A673 (cell line): ENCODE results near the gene TOPORS. TPM values are rescaled to one million over a fixed set of nuclear protein-coding genes. Genes with fewer than 3 reads are reported as not detected.
"Not testable (repeated sequence)": the region's sequence is repeated elsewhere in the genome, so short reads cannot be mapped to it uniquely, and the experiment has no call there.

Experiments used
- Bru-seq: library from RNA; stranded (reverse); fragments of 400-500 nt; gene quantifications from one replicate; lab custom pipeline; 2021; lab: Mats Ljungman, UMichigan
- BruChase-seq, 2 experiments: library from RNA; stranded (reverse); fragments of 400-500 nt; gene quantifications; one replicate each; lab custom pipeline; 2021; lab: Mats Ljungman, UMichigan
- BruUV-seq: library from RNA; stranded (reverse); fragments of 400-500 nt; replicated peaks from 2 replicates; lab custom pipeline; 2021; lab: Mats Ljungman, UMichigan
- CTCF ChIA-PET: fragments of 300-600 bp; sonication (Branson Sonifier 250); formaldehyde crosslinking; loops from one replicate; lab custom pipeline; 2022; ENCODE audit warnings: antibody characterized with exemption; lab: Charles Lee
- POLR2A ChIA-PET: fragments of 300-600 bp; sonication (Branson Sonifier 250); formaldehyde crosslinking; loops from one replicate; lab custom pipeline; 2022; ENCODE audit warnings: antibody characterized with exemption; ENCODE audit not compliant: low non-redundant PET; lab: Charles Lee
- DNase-seq: peaks from one replicate; pipeline ENCODE4 v3.0.0-alpha.2; 2015; ENCODE audit warnings: low spot score
- H3K27ac ChIP-seq: fragments of 200-600 bp; sonication (generic); 2 replicates; pipeline ENCODE4 v1.5.1; 2016; ENCODE audit warnings: mixed run types, low read depth, mild to moderate bottlenecking, mixed read lengths, antibody characterized with exemption, low read length; ENCODE audit not compliant: poor library complexity, severe bottlenecking
- H3K27me3 ChIP-seq: fragments of 200-600 bp; sonication (generic); replicated peaks from 2 replicates; pipeline ENCODE4 v1.6.1; 2017; ENCODE audit warnings: mixed run types, low read depth, mild to moderate bottlenecking, mixed read lengths, antibody characterized with exemption, low read length; ENCODE audit not compliant: insufficient read depth, poor library complexity
- H3K36me3 ChIP-seq: fragments of 200-600 bp; sonication (generic); 2 replicates; pipeline ENCODE4 v1.6.1; 2016; ENCODE audit warnings: mixed run types, mild to moderate bottlenecking, mixed read lengths, antibody characterized with exemption, low read length; ENCODE audit not compliant: insufficient read depth, poor library complexity, severe bottlenecking
- H3K4me1 ChIP-seq: fragments of 200-600 bp; sonication (generic); 2 replicates; pipeline ENCODE4 v1.6.1; 2017; ENCODE audit warnings: mixed run types, mild to moderate bottlenecking, mixed read lengths, antibody characterized with exemption, low read length; ENCODE audit not compliant: insufficient read depth, poor library complexity, severe bottlenecking
- H3K4me3 ChIP-seq: fragments of 200-600 bp; sonication (generic); 2 replicates; pipeline ENCODE4 v1.5.1; 2016; ENCODE audit warnings: low read depth, mixed run types, mild to moderate bottlenecking, mixed read lengths, low read length; ENCODE audit not compliant: poor library complexity, severe bottlenecking
- H3K9me3 ChIP-seq: fragments of 200-600 bp; sonication (generic); 2 replicates; pipeline ENCODE4 v1.6.1; 2016; ENCODE audit warnings: mixed run types, low read depth, mild to moderate bottlenecking, mixed read lengths, antibody characterized with exemption, low read length; ENCODE audit not compliant: poor library complexity, severe bottlenecking
- CTCF ChIP-seq: fragments of 300-800, 200-600 bp; sonication (generic); conservative IDR thresholded peaks from 2 replicates; pipeline ENCODE4 v1.5.1; 2017; ENCODE audit warnings: low read depth, mild to moderate bottlenecking, antibody characterized with exemption, low read length, moderate library complexity, mixed read lengths
- EZH2 ChIP-seq: fragments of 200-600 bp; sonication (generic); IDR thresholded peaks from 2 replicates; pipeline ENCODE4 v1.6.1; 2017; ENCODE audit warnings: borderline replicate concordance, low read depth, mild to moderate bottlenecking, mixed read lengths, antibody characterized with exemption, low read length; ENCODE audit not compliant: poor library complexity, severe bottlenecking
- intact Hi-C: fragments of 100-400 bp; cut with micrococcal nuclease; formaldehyde crosslinking; loops from one replicate; pipeline ENCODE4 v1.10.0; 2022; ENCODE audit not compliant: unreplicated experiment
- long read RNA-seq: library from polyadenylated mRNA; stranded (forward); transcript quantifications from one replicate; pipeline ENCODE4 v2.0.0, GENCODE V29; 2022
- total RNA-seq: library from RNA; stranded (reverse); gene quantifications from 2 replicates; pipeline ENCODE4 v1.2.3, GENCODE V29; 2021

TOPORS gene
- total RNA-seq (25.3 and 26.8 TPM in 2 replicates), Bru-seq, nascent RNA (percentile 95 among the genes with signal in this experiment), BruChase-seq, experiment 1, labeled RNA remaining after a 2-hour chase (percentile 98 among the genes with signal in this experiment), BruChase-seq, experiment 2, labeled RNA remaining after a 6-hour chase (percentile 80 among the genes with signal in this experiment)
- long read RNA-seq, full-length matches to known transcripts, result 60 of 84 reads
- long read RNA-seq, partial matches to known transcripts, result 21 of 84 reads
- long read RNA-seq, other reads (novel, unspliced or antisense), result 3 of 84 reads

GRCh38 chr9:32552172-32552872 lies at the start of gene TOPORS, which contains the start of gene SMIM27:
TOPORS (minus strand) TSS chr9:32552586; CDS start chr9:32552436, 150 bp downstream.
SMIM27 (plus strand) TSS chr9:32552327; CDS start chr9:32552435, 108 bp downstream.
- ChIA-PET CTCF (interaction anchor here (1.5 kb wide), 1 partner anchor 173 kb away, joined by 3 read pairs; no protein-coding TSS in a partner anchor), POLR2A (no interaction called here)
- no peaks in the 10 kb centered on the region for H3K9me3 ChIP-seq
- H3K27ac ChIP-seq, result peak within 1 kb of the TSS; percentile 98
- DNase-seq, result peak; percentile 95
- H3K4me3 ChIP-seq, result peak within 1 kb of the TSS; percentile 91
- TSS peak; percentile 83 for BruUV-seq
- intact Hi-C loops, result no loop called here
- TF ChIP-seq CTCF, result no peak
- TF ChIP-seq EZH2, result no peak
- no peaks in the 10 kb centered on the region for H3K27me3 ChIP-seq
- H3K36me3 ChIP-seq, result no peaks in the 10 kb centered on the region
- H3K4me1 ChIP-seq, result peaks cover 12% of the 10 kb centered on the region

- POLR2A ChIA-PET, H3K9me3 ChIP-seq, H3K4me3 ChIP-seq, BruUV-seq, CTCF ChIA-PET, intact Hi-C loops, DNase-seq, H3K27ac ChIP-seq, H3K27me3 ChIP-seq, H3K36me3 ChIP-seq, H3K4me1 ChIP-seq: not testable (repeated sequence)
Observed at GRCh38 chr9:32599021-32599420, 46.6 kb upstream of the TOPORS start.

- intact Hi-C loops, result no loop called here
- ChIA-PET CTCF (no interaction called here), POLR2A (no interaction called here)
- Histone ChIP-seq H3K27me3 (peaks cover 7% of the 10 kb centered on the region), H3K36me3 (no peaks in the 10 kb centered on the region), H3K4me3 (no peak overlapping the region), H3K4me1 (no peaks in the 10 kb centered on the region), H3K9me3 (no peaks in the 10 kb centered on the region), H3K27ac (no peak overlapping the region)
- no peak for DNase-seq
- no peak for TF ChIP-seq CTCF
- TF ChIP-seq EZH2, result no peak
- BruUV-seq, result no TSS peak
Observed at GRCh38 chr9:32596936-32597335, 44.5 kb upstream of the TOPORS start.
